ENCODE measurements around the gene TMEM108.

DNA sequence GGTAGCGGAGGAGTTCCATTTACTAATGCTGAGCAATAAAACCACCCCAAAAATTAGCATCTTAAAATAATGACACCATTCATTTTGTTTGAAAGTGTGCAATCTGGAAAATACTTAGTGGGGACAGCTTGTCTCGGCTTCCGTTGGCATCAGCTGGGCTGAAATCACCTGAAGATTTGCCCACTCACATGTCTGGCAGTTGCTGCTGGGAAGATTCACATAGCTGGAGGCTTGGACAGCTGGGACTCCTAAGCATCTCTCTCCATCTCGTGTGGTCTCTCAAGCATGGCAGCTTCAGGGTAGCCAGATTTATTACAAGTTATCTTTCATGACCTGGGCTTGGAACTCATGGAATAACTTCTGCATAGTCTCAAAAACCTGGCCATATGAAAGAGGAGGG is 323.2 kb downstream of the TMEM108 start:
- no peak for TF ChIP-seq EZH2 (IDR thresholded peaks at IDR 0.05)
- TF ChIP-seq, protein P1, sequence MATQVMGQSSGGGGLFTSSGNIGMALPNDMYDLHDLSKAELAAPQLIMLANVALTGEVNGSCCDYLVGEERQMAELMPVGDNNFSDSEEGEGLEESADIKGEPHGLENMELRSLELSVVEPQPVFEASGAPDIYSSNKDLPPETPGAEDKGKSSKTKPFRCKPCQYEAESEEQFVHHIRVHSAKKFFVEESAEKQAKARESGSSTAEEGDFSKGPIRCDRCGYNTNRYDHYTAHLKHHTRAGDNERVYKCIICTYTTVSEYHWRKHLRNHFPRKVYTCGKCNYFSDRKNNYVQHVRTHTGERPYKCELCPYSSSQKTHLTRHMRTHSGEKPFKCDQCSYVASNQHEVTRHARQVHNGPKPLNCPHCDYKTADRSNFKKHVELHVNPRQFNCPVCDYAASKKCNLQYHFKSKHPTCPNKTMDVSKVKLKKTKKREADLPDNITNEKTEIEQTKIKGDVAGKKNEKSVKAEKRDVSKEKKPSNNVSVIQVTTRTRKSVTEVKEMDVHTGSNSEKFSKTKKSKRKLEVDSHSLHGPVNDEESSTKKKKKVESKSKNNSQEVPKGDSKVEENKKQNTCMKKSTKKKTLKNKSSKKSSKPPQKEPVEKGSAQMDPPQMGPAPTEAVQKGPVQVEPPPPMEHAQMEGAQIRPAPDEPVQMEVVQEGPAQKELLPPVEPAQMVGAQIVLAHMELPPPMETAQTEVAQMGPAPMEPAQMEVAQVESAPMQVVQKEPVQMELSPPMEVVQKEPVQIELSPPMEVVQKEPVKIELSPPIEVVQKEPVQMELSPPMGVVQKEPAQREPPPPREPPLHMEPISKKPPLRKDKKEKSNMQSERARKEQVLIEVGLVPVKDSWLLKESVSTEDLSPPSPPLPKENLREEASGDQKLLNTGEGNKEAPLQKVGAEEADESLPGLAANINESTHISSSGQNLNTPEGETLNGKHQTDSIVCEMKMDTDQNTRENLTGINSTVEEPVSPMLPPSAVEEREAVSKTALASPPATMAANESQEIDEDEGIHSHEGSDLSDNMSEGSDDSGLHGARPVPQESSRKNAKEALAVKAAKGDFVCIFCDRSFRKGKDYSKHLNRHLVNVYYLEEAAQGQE (IDR thresholded peaks at IDR 0.05; ENCODE audit: low read depth): no peak
- TF ChIP-seq, protein P2, sequence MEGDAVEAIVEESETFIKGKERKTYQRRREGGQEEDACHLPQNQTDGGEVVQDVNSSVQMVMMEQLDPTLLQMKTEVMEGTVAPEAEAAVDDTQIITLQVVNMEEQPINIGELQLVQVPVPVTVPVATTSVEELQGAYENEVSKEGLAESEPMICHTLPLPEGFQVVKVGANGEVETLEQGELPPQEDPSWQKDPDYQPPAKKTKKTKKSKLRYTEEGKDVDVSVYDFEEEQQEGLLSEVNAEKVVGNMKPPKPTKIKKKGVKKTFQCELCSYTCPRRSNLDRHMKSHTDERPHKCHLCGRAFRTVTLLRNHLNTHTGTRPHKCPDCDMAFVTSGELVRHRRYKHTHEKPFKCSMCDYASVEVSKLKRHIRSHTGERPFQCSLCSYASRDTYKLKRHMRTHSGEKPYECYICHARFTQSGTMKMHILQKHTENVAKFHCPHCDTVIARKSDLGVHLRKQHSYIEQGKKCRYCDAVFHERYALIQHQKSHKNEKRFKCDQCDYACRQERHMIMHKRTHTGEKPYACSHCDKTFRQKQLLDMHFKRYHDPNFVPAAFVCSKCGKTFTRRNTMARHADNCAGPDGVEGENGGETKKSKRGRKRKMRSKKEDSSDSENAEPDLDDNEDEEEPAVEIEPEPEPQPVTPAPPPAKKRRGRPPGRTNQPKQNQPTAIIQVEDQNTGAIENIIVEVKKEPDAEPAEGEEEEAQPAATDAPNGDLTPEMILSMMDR (IDR thresholded peaks at IDR 0.05 in 2 of 3, conservative IDR thresholded peaks at IDR 0.05 in 1 of 3; ENCODE audit: borderline replicate concordance in 1 of 3, insufficient read depth in 1 of 3, low read depth in 2 of 3, low read length in 2 of 3): no peak
- no peak for TF ChIP-seq YY1 (IDR thresholded peaks at IDR 0.05; ENCODE audit: extremely low read depth, insufficient replicate concordance, low read depth, low read length)
- no peak for TF ChIP-seq RAD21 (IDR thresholded peaks at IDR 0.05; ENCODE audit: low read depth)
- TF ChIP-seq POLR2A (IDR thresholded peaks at IDR 0.05; ENCODE audit: borderline replicate concordance, extremely low read depth, insufficient read depth, insufficient read length): no peak
- TF ChIP-seq ZNF274 (IDR thresholded peaks at IDR 0.05; ENCODE audit: low read depth, low read length): no peak
- no peak for TF ChIP-seq CBX3 (IDR thresholded peaks at IDR 0.05; ENCODE audit: low read depth)
- TF ChIP-seq SIN3A (IDR thresholded peaks at IDR 0.05; ENCODE audit: low read depth): no peak
- TF ChIP-seq CEBPB (IDR thresholded peaks at IDR 0.05; ENCODE audit: low read depth): no peak
- TF ChIP-seq ZFX (IDR thresholded peaks at IDR 0.05): no peak
- TF ChIP-seq EZH2phosphoT487 (IDR thresholded peaks at IDR 0.05; ENCODE audit: borderline replicate concordance): no peak
- TF ChIP-seq POLR2AphosphoS5 (IDR thresholded peaks at IDR 0.05; ENCODE audit: low read depth, low read length): no peak
- TF ChIP-seq, protein P3, sequence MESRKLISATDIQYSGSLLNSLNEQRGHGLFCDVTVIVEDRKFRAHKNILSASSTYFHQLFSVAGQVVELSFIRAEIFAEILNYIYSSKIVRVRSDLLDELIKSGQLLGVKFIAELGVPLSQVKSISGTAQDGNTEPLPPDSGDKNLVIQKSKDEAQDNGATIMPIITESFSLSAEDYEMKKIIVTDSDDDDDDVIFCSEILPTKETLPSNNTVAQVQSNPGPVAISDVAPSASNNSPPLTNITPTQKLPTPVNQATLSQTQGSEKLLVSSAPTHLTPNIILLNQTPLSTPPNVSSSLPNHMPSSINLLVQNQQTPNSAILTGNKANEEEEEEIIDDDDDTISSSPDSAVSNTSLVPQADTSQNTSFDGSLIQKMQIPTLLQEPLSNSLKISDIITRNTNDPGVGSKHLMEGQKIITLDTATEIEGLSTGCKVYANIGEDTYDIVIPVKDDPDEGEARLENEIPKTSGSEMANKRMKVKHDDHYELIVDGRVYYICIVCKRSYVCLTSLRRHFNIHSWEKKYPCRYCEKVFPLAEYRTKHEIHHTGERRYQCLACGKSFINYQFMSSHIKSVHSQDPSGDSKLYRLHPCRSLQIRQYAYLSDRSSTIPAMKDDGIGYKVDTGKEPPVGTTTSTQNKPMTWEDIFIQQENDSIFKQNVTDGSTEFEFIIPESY (IDR thresholded peaks at IDR 0.05; ENCODE audit: extremely low read depth, insufficient replicate concordance, low read length): no peak
